NCI-H510A treated with DMSO at 0.1 percent for 48 hours (cell line): ENCODE results near the gene KIAA1328.
"Not testable (repeated sequence)": the region's sequence is repeated elsewhere in the genome, so short reads cannot be mapped to it uniquely, and the experiment has no call there.

Experiments
- DNase-seq: peaks from one replicate; lab custom pipeline; 2025; lab: John Stamatoyannopoulos, UW

The KIAA1328 gene

GRCh38 chr18:37144921-37145320 is 316.0 kb downstream of the KIAA1328 start:
- DNase-seq: no peak

GRCh38 chr18:37156330-37156942 is 327.5 kb downstream of the KIAA1328 start:
- DNase-seq: no peak

GRCh38 chr18:37160038-37160820 is 331.3 kb downstream of the KIAA1328 start:
- DNase-seq: no peak

- no peak for DNase-seq
Observed at GRCh38 chr18:37161491-37161890, 332.6 kb downstream of the KIAA1328 start.

GRCh38 chr18:37162551-37162950 is 333.6 kb downstream of the KIAA1328 start:
- DNase-seq: no peak

- DNase-seq: no peak
Observed at GRCh38 chr18:37163119-37163518, 334.2 kb downstream of the KIAA1328 start.

- no peak for DNase-seq
Observed at GRCh38 chr18:37166491-37166890, 337.6 kb downstream of the KIAA1328 start.

GRCh38 chr18:37166966-37167365 is 338.0 kb downstream of the KIAA1328 start:
- not testable (repeated sequence) for DNase-seq

GRCh38 chr18:37170984-37171383 is 342.1 kb downstream of the KIAA1328 start:
- no peak for DNase-seq

GRCh38 chr18:37173384-37173783 is 344.5 kb downstream of the KIAA1328 start:
- DNase-seq: no peak

GRCh38 chr18:37175727-37176620 is 347.0 kb downstream of the KIAA1328 start:
- DNase-seq: no peak

- peak; percentile 9 for DNase-seq
Observed at GRCh38 chr18:37176621-37176934, 347.7 kb downstream of the KIAA1328 start.

GRCh38 chr18:37179384-37179783 is 350.5 kb downstream of the KIAA1328 start:
- peak; percentile 93 for DNase-seq

- DNase-seq: no peak
Observed at GRCh38 chr18:37180086-37180485, 351.2 kb downstream of the KIAA1328 start.

- DNase-seq: no peak
Observed at GRCh38 chr18:37182340-37183135, 353.6 kb downstream of the KIAA1328 start.

- DNase-seq: no peak
Observed at GRCh38 chr18:37184209-37184868, 355.4 kb downstream of the KIAA1328 start.

- no peak for DNase-seq
Observed at GRCh38 chr18:37188016-37188791, 359.3 kb downstream of the KIAA1328 start.

- no peak for DNase-seq
Observed at GRCh38 chr18:37199741-37200140, 370.8 kb downstream of the KIAA1328 start.

- no peak for DNase-seq
Observed at GRCh38 chr18:37207343-37207742, 378.4 kb downstream of the KIAA1328 start.

- no peak for DNase-seq
Observed at GRCh38 chr18:37210781-37211180, 381.9 kb downstream of the KIAA1328 start.
